GM18951 (cell line): ENCODE data around the gene ETS1.

Source experiments
- POLR2A ChIP-seq: IDR thresholded peaks from 4 replicates; pipeline ENCODE4 v1.6.1; 2011; ENCODE audit warnings: mild to moderate bottlenecking; ENCODE audit not compliant: insufficient read length, insufficient read depth; ENCODE audit errors: extremely low read depth
- in situ Hi-C: fragments of 300-500 bp; cut with MboI; formaldehyde crosslinking; loops from one replicate; pipeline ENCODE4 v1.12.0; 2022; ENCODE audit warnings: low sequenced_read_pairs, mixed read lengths, inconsistent platforms; ENCODE audit not compliant: unreplicated experiment

The ETS1 gene

GRCh38 chr11:128482092-128482491 lies 105.3 kb downstream of the ETS1 start:
- TF ChIP-seq POLR2A: no peak
- in situ Hi-C loops: no loop called here

DNA sequence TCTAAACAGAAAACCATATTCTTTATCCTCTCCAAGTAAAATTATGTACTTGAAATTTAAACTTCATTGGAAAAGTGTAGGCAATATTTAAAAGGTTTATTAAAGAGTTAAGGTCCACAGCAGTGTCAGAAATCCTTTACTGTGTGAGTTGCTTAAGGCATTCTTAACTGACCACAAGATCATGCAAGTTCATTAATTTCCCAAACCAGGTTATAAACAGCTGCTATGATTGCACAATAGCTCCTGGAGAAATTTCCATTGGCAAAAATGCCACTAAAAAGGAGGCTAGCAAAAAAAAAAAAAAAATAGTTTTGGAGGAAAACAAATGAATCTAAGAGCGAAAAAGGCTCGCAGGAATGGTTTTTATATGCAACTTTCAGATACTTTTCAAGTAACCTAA lies 106.2 kb downstream of the ETS1 start:
- no peak for TF ChIP-seq POLR2A
- in situ Hi-C loops: no loop called here

- no peak for TF ChIP-seq POLR2A
- in situ Hi-C loops: no loop called here
Observed at GRCh38 chr11:128480665-128481064, 106.7 kb downstream of the ETS1 start.

- in situ Hi-C loops: no loop called here
- TF ChIP-seq POLR2A: no peak
Observed at GRCh38 chr11:128480066-128480465, 107.3 kb downstream of the ETS1 start.

DNA sequence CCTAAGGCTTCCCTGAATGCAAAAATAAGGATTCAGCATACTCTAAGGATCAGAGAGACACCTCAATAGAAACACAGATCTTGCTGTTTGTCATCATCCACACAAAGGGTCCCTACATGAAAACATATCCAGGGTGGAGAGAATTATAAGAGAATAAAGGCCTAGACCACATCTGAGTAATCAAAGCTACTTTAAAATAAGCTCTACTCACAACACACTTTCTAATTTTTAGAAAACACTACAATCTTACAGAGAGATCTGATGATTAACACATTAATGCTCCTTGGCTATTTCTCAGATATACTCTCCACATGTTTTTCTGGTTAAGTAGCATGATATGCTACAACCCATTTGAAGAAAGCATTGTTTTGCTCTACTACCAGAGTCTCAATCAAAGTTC lies 108.2 kb downstream of the ETS1 start:
- TF ChIP-seq POLR2A: no peak
- in situ Hi-C loops: no loop called here

DNA sequence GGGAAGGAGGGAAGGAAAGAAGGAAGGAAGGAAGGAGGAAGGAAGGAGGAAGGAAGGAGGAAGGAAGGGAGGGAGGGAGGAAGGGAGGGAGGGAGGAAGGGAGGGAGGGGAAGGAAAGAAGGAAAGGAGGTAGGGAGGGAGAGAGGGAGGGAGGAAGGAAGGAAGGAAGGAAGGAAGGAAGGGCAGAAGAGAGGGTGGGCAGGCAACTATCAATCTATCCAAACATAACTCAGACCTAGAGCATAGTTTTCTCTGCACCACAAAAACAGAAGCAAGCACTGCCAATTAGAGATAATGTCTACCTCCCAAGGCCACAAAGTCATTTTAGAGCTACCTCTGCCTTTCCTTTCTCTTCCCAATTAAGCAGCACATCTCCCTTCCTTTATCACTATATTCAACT lies 109.1 kb downstream of the ETS1 start:
- TF ChIP-seq POLR2A: no peak
- in situ Hi-C loops: no loop called here

DNA sequence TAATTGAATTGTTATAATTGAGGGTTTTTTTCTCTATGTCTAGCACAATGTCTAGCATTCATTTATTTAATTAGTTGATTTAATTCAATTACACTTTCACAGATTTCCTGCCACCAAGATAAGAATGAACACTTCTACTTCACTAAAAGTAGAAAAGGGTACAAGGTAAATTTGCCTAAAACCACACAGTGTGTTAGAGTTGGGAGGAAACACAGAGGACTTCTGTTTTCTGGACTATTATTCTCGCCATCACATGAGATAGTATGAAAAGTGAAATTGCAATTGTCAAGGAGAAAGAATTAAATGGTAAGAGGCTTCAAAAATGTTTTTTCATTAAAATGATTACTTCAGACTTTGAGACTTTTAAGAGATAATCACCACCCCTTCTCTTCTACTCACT lies 109.5 kb downstream of the ETS1 start:
- no peak for TF ChIP-seq POLR2A
- in situ Hi-C loops: no loop called here

DNA sequence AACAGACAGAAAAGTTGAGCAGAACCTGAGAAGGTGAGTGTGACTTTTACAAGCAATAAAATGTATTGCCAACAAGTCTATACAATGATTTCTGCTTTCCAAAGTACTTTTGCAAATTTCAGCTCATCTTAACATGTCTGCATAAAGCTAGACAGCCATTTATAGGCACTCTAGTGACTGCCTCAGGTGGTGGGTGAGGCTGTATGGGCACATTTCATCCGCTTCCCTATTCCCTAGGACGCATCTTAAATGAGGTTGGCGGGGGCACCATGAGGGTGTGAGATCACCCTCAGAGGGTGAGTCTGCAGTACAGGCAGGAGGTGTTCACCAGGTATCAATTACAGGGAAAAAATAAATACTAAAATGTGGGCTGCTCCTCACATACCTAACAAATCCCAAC lies 110.1 kb downstream of the ETS1 start:
- in situ Hi-C loops: no loop called here
- no peak for TF ChIP-seq POLR2A

DNA sequence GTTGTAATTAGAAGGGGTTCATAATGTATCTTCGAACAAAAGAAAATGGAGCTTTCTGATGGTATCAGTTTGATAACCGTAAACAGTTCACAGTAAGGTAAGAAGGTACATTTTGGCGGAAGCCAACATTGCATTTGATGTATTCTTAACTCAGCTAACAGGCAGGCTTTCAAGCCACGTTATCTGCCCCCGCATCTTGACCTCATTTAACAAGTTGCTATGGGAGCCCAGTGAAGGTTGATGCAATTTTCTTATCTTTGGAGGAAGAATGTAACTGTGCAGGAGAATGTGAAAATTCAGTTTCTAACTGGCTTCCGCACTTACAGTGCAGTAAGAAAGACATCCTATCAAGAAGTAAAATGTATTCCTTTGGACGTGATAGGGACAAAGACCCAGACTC lies 110.6 kb downstream of the ETS1 start:
- TF ChIP-seq POLR2A: no peak
- in situ Hi-C loops: no loop called here

DNA sequence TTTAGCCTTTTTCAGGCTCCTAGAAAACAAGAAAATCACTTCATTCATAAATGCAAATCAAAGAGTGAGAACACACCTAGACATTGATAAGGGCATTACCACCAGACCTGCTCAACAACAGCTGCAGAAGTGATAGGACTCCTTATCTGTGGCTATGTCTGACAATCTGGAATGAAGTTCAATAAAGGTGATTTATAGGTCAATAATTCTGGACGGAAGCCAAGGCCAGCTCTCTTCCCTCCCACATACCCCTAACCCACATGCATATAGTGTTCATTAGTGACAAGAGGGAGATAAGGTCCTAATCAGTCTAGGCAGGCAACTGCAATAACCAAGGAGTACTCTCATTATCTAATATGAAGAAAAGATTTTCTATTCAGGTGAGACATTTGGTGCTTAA lies 111.3 kb downstream of the ETS1 start:
- in situ Hi-C loops: no loop called here
- no peak for TF ChIP-seq POLR2A

DNA sequence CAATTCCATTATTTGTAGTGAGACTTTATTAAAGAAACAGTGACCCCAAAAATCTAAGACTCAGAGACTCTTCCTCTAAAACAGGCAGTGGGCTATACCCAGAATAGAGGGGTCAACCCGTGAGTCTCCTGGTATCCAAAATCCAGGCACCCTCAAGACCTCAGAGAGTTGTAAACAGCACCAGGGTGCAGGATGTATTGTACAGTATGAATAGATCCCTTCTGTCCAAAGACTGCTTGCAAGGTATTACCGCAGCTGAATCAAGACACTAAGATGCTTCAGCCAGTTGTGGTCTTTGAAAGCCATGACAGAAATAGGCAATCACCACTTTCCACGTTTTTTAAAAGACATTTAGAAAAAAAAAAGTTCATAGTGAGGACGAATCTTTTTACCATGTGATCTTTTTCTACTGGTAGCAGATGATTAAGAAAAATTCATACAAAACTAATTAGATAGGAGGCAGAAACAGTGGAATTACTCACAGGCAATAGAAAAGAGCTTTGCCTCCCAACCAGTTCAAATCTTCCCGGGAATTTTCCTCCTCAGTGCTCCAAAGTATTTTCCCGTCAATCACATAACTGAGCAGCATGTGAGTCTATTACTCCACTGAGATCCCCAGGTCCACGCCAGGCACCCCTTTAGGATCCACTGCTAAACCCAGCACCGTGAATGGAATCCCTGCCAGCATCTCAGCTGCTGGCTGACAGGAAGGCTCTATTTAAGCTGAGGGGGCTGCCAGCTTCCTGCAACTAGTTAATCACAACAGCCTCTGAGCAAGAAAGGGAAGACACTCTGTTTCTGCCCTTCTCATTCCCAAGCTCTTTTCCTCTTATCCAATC lies 113.1 kb downstream of the ETS1 start:
- TF ChIP-seq POLR2A: no peak
- in situ Hi-C loops: no loop called here

GRCh38 chr11:128473636-128474035 lies 113.7 kb downstream of the ETS1 start:
- in situ Hi-C loops: no loop called here
- no peak for TF ChIP-seq POLR2A

GRCh38 chr11:128472128-128473089 lies 114.9 kb downstream of the ETS1 start:
- TF ChIP-seq POLR2A: peak; percentile 33
- in situ Hi-C loops: no loop called here
